Natural killer cell (primary cell): ENCODE results near the gene RTL10. TPM values are rescaled to one million over a fixed set of nuclear protein-coding genes. Genes with fewer than 3 reads are reported as not detected.

Experiments
- ATAC-seq, 3 donors: fragments of 150-1000 bp in 2 of 3; fragments of 200-7000 bp in 1 of 3; cut with Tn5 transposase; 1 replicate in 1 of 3; 2 replicates in 2 of 3; pipeline ENCODE4 v1.10.0; 2021; ENCODE audit warnings: mild to moderate bottlenecking in 2 of 3, moderate library complexity in 2 of 3
- DNase-seq, 2 donors: peaks; one replicate each; pipeline versions ENCODE4 v3.0.0 to v3.0.0-alpha.2; 2013 to 2021; ENCODE audit warnings: mixed read lengths in 1 of 2
- H3K27ac ChIP-seq: one replicate; pipeline ENCODE4 v1.5.1; 2013; ENCODE audit warnings: mild to moderate bottlenecking, low read length
- H3K27me3 ChIP-seq: one replicate; pipeline ENCODE4 v1.6.1; 2013; ENCODE audit warnings: low read length; ENCODE audit not compliant: control insufficient read depth, insufficient read depth
- H3K36me3 ChIP-seq: one replicate; pipeline ENCODE4 v1.6.1; 2013; ENCODE audit warnings: low read length; ENCODE audit not compliant: control insufficient read depth, insufficient read depth
- H3K4me1 ChIP-seq: one replicate; pipeline ENCODE4 v1.6.1; 2013; ENCODE audit warnings: low read length; ENCODE audit not compliant: control insufficient read depth, insufficient read depth
- H3K4me3 ChIP-seq: one replicate; pipeline ENCODE4 v1.5.1; 2013; ENCODE audit warnings: low read length
- H3K9me3 ChIP-seq: one replicate; pipeline ENCODE4 v1.6.1; 2013; ENCODE audit warnings: low read length; ENCODE audit not compliant: control insufficient read depth, insufficient read depth
- H3K27ac Mint-ChIP-seq, 2 donors: one replicate each; pipeline ENCODE4 v1.8.0; 2022; ENCODE audit warnings: mild to moderate bottlenecking in 2 of 2, mixed read lengths in 2 of 2, moderate library complexity in 1 of 2
- H3K27me3 Mint-ChIP-seq, 2 donors: one replicate each; pipeline ENCODE4 v1.8.0; 2022; ENCODE audit warnings: low read depth in 2 of 2, mixed read lengths in 2 of 2
- H3K36me3 Mint-ChIP-seq: one replicate; pipeline ENCODE4 v1.8.0; 2022; ENCODE audit warnings: mixed read lengths
- H3K4me1 Mint-ChIP-seq, 2 donors: one replicate each; pipeline ENCODE4 v1.8.0; 2022; ENCODE audit warnings: mixed read lengths in 2 of 2
- H3K4me3 Mint-ChIP-seq: one replicate; pipeline ENCODE4 v1.8.0; 2022; ENCODE audit warnings: mild to moderate bottlenecking, moderate library complexity, mixed read lengths
- H3K9me3 Mint-ChIP-seq, 2 donors: one replicate each; pipeline ENCODE4 v1.8.0; 2022; ENCODE audit warnings: mixed read lengths in 2 of 2
- whole genome bisulfite sequencing: methylation state at CpG from one replicate; pipeline ENCODE4 v1.1.7; 2013; ENCODE audit warnings: missing lambda C conversion rate; ENCODE audit not compliant: insufficient coverage; 5-methylcytosine and 5-hydroxymethylcytosine counted together
- intact Hi-C: fragments of 100-400 bp; cut with micrococcal nuclease; formaldehyde crosslinking; loops from one replicate; pipeline ENCODE4 v1.14.2; 2022
- total RNA-seq, 4 donors: library from RNA; stranded (reverse); fragments of 120-200 nt in 1 of 4; gene quantifications; one replicate each; pipeline versions ENCODE4 v1.2.3 to v1.2.4, GENCODE V29; 2013 to 2022
- TF ChIP-seq, protein P1 (sequence below): fragments of 200-600 bp; IDR thresholded peaks from one replicate; pipeline ENCODE4 v1.8.0; 2022; ENCODE audit warnings: antibody characterized with exemption

The RTL10 gene
- total RNA-seq, 3 donors from 2014 or later (not counting 1 experiment from before 2014, with no cell fraction given), result 6.4 to 12.5 (median 11.7) TPM

DNA sequence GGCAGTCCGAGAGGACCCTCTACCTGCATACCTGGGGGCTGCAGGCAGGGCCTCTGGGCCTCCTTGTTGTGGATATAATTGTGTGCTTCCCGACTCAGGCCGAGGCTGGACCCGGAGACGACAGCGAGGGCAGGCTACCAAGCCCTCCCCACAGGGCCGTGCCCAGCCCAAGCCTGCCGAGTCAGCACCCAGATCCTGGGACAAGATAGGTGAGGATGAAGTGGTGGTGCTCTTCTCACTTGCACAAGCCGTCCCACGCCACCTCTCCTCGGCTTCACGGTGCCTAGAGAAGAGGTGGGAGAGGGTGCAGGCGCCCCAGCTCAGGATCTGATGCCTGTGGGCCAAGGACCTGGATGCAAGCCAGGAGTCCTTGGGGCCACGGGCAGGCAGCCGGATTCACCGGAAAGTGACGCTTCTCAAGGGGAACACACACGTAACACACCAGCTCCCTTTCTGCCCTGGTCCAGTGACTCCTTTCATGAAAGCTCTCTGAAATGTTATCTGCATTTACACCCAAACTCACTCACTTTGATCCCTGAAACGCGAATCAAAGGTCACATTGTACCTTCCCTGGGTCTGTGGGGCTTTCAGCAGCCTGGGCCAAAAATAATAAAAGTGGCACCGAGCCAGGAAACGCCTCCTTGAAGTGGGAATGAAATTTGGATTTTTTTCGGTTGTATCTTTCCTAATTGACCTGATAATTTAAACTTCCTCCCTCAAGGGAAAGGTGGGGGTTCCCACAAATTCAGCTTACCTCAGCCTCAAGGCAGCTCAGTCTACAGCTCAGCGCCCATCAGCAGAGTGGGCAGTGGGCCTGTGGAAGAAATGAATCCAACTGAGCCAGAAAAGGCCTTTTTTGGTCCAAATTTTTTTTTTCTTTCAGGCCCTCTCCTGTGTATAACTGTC lies 1.1 kb upstream of the RTL10 start:
- TF ChIP-seq, protein P1, sequence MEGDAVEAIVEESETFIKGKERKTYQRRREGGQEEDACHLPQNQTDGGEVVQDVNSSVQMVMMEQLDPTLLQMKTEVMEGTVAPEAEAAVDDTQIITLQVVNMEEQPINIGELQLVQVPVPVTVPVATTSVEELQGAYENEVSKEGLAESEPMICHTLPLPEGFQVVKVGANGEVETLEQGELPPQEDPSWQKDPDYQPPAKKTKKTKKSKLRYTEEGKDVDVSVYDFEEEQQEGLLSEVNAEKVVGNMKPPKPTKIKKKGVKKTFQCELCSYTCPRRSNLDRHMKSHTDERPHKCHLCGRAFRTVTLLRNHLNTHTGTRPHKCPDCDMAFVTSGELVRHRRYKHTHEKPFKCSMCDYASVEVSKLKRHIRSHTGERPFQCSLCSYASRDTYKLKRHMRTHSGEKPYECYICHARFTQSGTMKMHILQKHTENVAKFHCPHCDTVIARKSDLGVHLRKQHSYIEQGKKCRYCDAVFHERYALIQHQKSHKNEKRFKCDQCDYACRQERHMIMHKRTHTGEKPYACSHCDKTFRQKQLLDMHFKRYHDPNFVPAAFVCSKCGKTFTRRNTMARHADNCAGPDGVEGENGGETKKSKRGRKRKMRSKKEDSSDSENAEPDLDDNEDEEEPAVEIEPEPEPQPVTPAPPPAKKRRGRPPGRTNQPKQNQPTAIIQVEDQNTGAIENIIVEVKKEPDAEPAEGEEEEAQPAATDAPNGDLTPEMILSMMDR, result no peak
- DNase-seq (peak in 1 of 2 donors; percentile 75), ATAC-seq (peak in 1 of 3 donors; percentile 1)
- peaks cover 7% of the 10 kb centered on the region for H3K36me3 ChIP-seq
- Mint-ChIP-seq H3K4me1 (peaks cover 19 to 40% of the 10 kb centered on the region in 2 donors), H3K9me3 (no peaks in the 10 kb centered on the region), H3K27me3 (no peaks in the 10 kb centered on the region), H3K36me3 (no peaks in the 10 kb centered on the region), H3K27ac (peak overlapping the region; percentile 82 to 90), H3K4me3 (peak overlapping the region; percentile 91)
- H3K27ac ChIP-seq, result peak overlapping the region; percentile 79
- WGBS, result 7% methylated on average over 21 of the region's 24 CpGs
- no peaks in the 10 kb centered on the region for H3K27me3 ChIP-seq
- H3K9me3 ChIP-seq, result no peaks in the 10 kb centered on the region
- H3K4me1 ChIP-seq, result peaks cover 26% of the 10 kb centered on the region
- H3K4me3 ChIP-seq, result peak overlapping the region; percentile 97
- intact Hi-C loops, result no loop called here

DNA sequence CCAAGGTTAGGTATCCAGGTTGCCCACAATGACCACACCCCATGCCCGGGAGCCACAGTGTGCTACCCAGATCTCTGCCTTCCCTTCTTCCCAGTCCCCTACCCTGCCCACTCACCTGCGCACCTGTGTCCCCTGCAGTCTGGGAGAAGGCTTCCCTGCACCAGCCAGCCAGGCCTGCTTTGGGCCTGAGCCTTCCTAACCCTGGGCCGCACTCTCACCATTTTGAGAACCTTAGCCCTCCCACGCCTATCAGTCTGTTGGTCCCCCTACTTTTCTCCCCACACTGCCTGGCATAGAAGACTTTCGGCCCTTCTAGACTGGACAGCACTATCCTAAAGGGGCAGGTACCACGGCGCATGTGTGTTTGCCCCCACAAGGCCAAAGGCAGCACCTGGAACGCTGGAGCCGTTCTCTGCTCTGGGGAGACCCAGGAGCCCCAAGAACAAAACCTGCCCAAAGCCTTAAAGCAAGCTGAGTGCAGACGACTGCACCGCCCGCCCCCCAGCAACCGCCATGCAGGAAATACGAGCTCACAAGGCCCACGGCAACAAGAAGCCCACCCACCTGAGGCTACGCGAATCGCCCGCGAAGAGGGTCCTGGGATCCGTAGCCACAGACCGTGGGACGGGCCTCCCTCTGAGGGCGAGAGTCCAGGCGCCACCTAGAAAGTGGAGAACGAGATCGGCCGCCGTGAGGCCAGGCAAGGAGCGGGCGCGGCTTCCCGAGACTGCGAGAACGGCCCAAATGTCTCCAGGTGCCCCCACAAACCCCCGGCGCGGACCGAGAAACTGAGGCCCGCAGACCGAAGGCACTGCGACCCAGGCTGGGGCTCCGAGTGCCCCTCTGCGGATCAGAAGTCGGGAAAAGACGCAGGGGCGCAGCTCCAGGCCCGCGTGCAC lies 546 bp downstream of the RTL10 start:
- peak overlapping the region; percentile 97 for H3K4me3 ChIP-seq
- DNase-seq, result peak in 1 of 2 donors; percentile 43
- Mint-ChIP-seq H3K4me1 (peaks cover 19 to 40% of the 10 kb centered on the region in 2 donors), H3K36me3 (no peaks in the 10 kb centered on the region), H3K27me3 (no peaks in the 10 kb centered on the region), H3K27ac (peak overlapping the region; percentile 82 to 90), H3K9me3 (no peaks in the 10 kb centered on the region), H3K4me3 (peak overlapping the region; percentile 91)
- H3K9me3 ChIP-seq, result no peaks in the 10 kb centered on the region
- WGBS, result 1% methylated on average over 49 of the region's 49 CpGs
- peaks cover 26% of the 10 kb centered on the region for H3K4me1 ChIP-seq
- H3K27me3 ChIP-seq, result no peaks in the 10 kb centered on the region
- TF ChIP-seq, protein P1, result no peak
- peak overlapping the region; percentile 57 for H3K27ac ChIP-seq
- H3K36me3 ChIP-seq, result peaks cover 7% of the 10 kb centered on the region
- ATAC-seq, result no peak
- intact Hi-C loops, result no loop called here

DNA sequence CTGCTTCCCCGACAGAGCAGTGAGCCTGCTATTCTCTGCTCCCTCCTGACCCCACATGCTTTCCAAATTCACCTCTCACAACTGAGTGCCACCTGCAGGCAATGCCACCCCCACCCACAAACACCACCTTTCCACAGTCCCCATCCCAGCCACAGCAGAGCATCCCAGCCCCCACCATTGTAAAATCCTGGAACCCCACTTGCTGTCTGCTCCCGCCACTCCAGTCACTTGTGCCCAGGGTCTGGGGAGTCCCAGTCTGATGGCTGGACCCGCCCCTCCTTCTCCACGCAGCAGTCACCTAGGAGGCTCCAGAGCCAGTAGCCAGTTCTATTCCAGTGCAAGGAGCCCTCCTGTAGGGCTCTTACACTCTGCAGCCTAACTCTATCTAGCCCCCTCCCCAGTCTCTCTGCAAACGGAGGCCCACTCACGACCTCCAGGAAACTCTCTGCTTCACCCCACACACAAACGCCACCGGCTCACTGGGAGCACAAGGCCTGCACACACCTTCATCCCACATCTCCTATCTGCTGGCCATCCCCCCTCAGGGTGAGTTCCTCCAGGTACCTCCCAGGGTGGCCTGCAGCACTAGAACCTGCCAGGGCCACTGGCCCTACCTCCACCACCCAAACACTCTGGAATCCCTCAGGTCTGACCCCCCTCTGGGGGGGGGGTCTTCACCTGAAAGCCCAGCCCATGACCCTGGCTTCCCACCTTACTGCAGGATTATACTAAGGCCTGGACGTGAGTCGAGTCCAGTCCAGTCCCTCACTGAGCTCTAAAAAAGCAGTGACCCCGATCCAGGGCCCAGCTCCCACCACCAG lies 1.4 kb downstream of the RTL10 start:
- peaks cover 26% of the 10 kb centered on the region for H3K4me1 ChIP-seq
- intact Hi-C loops, result no loop called here
- TF ChIP-seq, protein P1, result no peak
- H3K4me3 ChIP-seq, result peak overlapping the region; percentile 97
- Mint-ChIP-seq H3K4me1 (peaks cover 19 to 40% of the 10 kb centered on the region in 2 donors), H3K27me3 (no peaks in the 10 kb centered on the region), H3K9me3 (no peaks in the 10 kb centered on the region), H3K27ac (peak overlapping the region in 1 of 2 donors; percentile 90), H3K36me3 (no peaks in the 10 kb centered on the region), H3K4me3 (peak overlapping the region; percentile 91)
- no peaks in the 10 kb centered on the region for H3K9me3 ChIP-seq
- peaks cover 7% of the 10 kb centered on the region for H3K36me3 ChIP-seq
- no peak for ATAC-seq
- DNase-seq, result no peak
- 70% methylated on average over 11 of the region's 11 CpGs for WGBS
- H3K27ac ChIP-seq, result no peak overlapping the region
- H3K27me3 ChIP-seq, result no peaks in the 10 kb centered on the region
